ENCODE results near the gene ACIN1. TPM values are rescaled to one million over a fixed set of nuclear protein-coding genes. Genes with fewer than 3 reads are reported as not detected.

ACIN1 gene
- total and polyA plus RNA-seq, 2 experiments from 2014 or later: 76.1 to 172 TPM

DNA sequence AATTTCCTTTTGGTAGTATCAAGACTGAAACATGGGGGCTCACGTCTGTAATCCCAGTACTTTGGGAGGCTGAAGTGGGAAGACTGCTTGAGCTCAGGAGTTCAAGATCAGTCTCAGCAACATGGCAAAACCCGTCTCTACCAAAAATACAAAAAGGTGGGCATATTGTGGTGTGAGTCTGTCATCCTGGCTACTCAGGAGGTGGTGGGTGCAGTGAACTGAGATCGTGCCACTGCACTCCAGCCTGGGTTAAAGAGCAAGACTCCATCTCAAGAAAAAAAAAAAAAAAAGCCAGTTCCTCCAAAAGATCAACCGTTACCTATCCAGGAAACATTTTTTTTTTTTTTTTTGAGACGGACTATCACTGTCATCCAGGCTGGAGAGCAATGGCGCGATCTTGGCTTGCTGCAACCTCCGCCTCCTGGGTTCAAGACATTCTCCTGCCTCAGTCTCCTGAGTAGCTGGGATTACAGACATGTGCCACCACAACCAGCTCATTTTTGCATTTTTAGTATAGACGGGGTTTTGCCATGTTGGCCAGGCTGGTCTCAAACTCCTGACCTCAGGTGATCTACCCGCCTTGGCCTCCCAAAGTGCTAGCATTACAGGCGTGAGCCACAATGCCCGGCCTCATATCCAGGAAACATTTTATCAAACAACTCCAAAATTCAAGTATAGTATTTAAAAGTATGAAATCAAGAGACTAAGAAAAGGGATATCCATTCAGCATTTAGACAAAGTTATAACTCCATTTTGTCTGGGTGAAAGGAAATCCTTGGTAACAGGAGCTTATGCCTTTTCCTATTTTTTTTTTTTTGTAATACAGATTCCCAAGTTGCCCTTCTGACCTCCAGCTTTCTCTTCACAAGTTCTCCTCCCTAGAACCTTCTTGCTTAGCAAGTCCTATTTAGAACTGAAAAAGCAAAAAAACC lies 3.4 kb downstream of the ACIN1 start:
- H4K20me1 ChIP-seq (replicated peaks; ENCODE audit: insufficient read depth): peaks cover 26% of the 10 kb centered on the region
- DNase-seq (ENCODE audit: low spot score): no peak
- no peak for ATAC-seq
- no peak overlapping the region for H3K4me3 ChIP-seq
- H3K36me3 ChIP-seq (ENCODE audit: insufficient read depth): peaks cover 50% of the 10 kb centered on the region
- no peak overlapping the region for H2AFZ ChIP-seq
- H3K9me2 ChIP-seq (ENCODE audit: insufficient read depth): no peaks in the 10 kb centered on the region
- H3K27ac ChIP-seq (ENCODE audit: low read depth): no peak overlapping the region
- Mint-ChIP-seq H3K27ac (no peak overlapping the region), H3K9me3 (no peaks in the 10 kb centered on the region), H3K4me3 (no peak overlapping the region), H3K27me3 (ENCODE audit: insufficient read depth, low read depth, poor library complexity) (peaks cover 2% of the 10 kb centered on the region), H3K36me3 (ENCODE audit: low read depth) (peaks cover 58% of the 10 kb centered on the region), H3K4me1 (peaks cover 2% of the 10 kb centered on the region; the same call in 2 of the 3 replicates)
- H3K27me3 ChIP-seq (ENCODE audit: insufficient read depth): no peaks in the 10 kb centered on the region
- TF ChIP-seq STAT1 (IDR thresholded peaks at IDR 0.05; ENCODE audit: unreplicated experiment) (no peak), JUNB (IDR thresholded peaks at IDR 0.05; ENCODE audit: unreplicated experiment) (no peak), ZNF331 (CRISPR knock-in tag; IDR thresholded peaks at IDR 0.05; ENCODE audit: low read depth) (no peak), ZNF114 (CRISPR knock-in tag; IDR thresholded peaks at IDR 0.05) (no peak), CREB1 (CRISPR knock-in tag; IDR thresholded peaks at IDR 0.05; ENCODE audit: low read depth) (no peak), POLR2AphosphoS5 (IDR thresholded peaks at IDR 0.05; ENCODE audit: low read depth) (no peak), ETS1 (IDR thresholded peaks at IDR 0.05) (no peak), EZH2 (IDR thresholded peaks at IDR 0.05; ENCODE audit: low read depth, unreplicated experiment) (no peak), EZH2phosphoT487 (IDR thresholded peaks at IDR 0.05; ENCODE audit: unreplicated experiment) (no peak), NANOG (IDR thresholded peaks at IDR 0.05; ENCODE audit: borderline replicate concordance) (no peak), REST (IDR thresholded peaks at IDR 0.05; ENCODE audit: unreplicated experiment) (no peak)
- TF ChIP-seq, protein P1, sequence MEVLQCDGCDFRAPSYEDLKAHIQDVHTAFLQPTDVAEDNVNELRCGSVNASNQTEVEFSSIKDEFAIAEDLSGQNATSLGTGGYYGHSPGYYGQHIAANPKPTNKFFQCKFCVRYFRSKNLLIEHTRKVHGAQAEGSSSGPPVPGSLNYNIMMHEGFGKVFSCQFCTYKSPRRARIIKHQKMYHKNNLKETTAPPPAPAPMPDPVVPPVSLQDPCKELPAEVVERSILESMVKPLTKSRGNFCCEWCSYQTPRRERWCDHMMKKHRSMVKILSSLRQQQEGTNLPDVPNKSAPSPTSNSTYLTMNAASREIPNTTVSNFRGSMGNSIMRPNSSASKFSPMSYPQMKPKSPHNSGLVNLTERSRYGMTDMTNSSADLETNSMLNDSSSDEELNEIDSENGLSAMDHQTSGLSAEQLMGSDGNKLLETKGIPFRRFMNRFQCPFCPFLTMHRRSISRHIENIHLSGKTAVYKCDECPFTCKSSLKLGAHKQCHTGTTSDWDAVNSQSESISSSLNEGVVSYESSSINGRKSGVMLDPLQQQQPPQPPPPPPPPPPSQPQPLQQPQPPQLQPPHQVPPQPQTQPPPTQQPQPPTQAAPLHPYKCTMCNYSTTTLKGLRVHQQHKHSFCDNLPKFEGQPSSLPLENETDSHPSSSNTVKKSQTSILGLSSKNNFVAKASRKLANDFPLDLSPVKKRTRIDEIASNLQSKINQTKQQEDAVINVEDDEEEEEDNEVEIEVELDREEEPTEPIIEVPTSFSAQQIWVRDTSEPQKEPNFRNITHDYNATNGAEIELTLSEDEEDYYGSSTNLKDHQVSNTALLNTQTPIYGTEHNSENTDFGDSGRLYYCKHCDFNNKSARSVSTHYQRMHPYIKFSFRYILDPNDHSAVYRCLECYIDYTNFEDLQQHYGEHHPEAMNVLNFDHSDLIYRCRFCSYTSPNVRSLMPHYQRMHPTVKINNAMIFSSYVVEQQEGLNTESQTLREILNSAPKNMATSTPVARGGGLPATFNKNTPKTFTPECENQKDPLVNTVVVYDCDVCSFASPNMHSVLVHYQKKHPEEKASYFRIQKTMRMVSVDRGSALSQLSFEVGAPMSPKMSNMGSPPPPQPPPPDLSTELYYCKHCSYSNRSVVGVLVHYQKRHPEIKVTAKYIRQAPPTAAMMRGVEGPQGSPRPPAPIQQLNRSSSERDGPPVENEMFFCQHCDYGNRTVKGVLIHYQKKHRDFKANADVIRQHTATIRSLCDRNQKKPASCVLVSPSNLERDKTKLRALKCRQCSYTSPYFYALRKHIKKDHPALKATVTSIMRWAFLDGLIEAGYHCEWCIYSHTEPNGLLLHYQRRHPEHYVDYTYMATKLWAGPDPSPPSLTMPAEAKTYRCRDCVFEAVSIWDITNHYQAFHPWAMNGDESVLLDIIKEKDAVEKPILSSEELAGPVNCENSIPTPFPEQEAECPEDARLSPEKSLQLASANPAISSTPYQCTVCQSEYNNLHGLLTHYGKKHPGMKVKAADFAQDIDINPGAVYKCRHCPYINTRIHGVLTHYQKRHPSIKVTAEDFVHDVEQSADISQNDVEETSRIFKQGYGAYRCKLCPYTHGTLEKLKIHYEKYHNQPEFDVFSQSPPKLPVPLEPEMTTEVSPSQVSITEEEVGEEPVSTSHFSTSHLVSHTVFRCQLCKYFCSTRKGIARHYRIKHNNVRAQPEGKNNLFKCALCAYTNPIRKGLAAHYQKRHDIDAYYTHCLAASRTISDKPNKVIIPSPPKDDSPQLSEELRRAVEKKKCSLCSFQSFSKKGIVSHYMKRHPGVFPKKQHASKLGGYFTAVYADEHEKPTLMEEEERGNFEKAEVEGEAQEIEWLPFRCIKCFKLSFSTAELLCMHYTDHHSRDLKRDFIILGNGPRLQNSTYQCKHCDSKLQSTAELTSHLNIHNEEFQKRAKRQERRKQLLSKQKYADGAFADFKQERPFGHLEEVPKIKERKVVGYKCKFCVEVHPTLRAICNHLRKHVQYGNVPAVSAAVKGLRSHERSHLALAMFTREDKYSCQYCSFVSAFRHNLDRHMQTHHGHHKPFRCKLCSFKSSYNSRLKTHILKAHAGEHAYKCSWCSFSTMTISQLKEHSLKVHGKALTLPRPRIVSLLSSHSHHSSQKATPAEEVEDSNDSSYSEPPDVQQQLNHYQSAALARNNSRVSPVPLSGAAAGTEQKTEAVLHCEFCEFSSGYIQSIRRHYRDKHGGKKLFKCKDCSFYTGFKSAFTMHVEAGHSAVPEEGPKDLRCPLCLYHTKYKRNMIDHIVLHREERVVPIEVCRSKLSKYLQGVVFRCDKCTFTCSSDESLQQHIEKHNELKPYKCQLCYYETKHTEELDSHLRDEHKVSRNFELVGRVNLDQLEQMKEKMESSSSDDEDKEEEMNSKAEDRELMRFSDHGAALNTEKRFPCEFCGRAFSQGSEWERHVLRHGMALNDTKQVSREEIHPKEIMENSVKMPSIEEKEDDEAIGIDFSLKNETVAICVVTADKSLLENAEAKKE (CRISPR knock-in tag; IDR thresholded peaks at IDR 0.05): no peak
- TF ChIP-seq, protein P2, sequence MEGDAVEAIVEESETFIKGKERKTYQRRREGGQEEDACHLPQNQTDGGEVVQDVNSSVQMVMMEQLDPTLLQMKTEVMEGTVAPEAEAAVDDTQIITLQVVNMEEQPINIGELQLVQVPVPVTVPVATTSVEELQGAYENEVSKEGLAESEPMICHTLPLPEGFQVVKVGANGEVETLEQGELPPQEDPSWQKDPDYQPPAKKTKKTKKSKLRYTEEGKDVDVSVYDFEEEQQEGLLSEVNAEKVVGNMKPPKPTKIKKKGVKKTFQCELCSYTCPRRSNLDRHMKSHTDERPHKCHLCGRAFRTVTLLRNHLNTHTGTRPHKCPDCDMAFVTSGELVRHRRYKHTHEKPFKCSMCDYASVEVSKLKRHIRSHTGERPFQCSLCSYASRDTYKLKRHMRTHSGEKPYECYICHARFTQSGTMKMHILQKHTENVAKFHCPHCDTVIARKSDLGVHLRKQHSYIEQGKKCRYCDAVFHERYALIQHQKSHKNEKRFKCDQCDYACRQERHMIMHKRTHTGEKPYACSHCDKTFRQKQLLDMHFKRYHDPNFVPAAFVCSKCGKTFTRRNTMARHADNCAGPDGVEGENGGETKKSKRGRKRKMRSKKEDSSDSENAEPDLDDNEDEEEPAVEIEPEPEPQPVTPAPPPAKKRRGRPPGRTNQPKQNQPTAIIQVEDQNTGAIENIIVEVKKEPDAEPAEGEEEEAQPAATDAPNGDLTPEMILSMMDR (conservative IDR thresholded peaks at IDR 0.05; ENCODE audit: low read depth in 2 of 2): no peak
- no peak overlapping the region for H3K4me2 ChIP-seq
- peaks cover 7% of the 10 kb centered on the region for H3K4me1 ChIP-seq (ENCODE audit: insufficient read depth)
- H3K79me2 ChIP-seq (replicated peaks; ENCODE audit: insufficient read depth): peaks cover 62% of the 10 kb centered on the region
- H3F3A ChIP-seq (replicated peaks; ENCODE audit: low read depth): no peaks in the 10 kb centered on the region; the same call in 1 of the 2 replicates

Measured in GM23338 (cell line).